ENCODE measurements around the gene TMEM131.
"Not testable (repeated sequence)": the region's sequence is repeated elsewhere in the genome, so short reads cannot be mapped to it uniquely, and the experiment has no call there.

The TMEM131 gene

GRCh38 chr2:97958184-97958583 is 37.6 kb downstream of the TMEM131 start (continued):
- TF ChIP-seq ZNF704 (tag by site-specific recombination; IDR thresholded peaks at IDR 0.05) (no peak), ZNF155 (tag by site-specific recombination; IDR thresholded peaks at IDR 0.05) (no peak), SP2 (tag by site-specific recombination; IDR thresholded peaks at IDR 0.05) (no peak), ZNF610 (tag by site-specific recombination; IDR thresholded peaks at IDR 0.05; ENCODE audit: borderline replicate concordance) (no peak), ZNF175 (tag by site-specific recombination; IDR thresholded peaks at IDR 0.05) (no peak), WT1 (tag by site-specific recombination; IDR thresholded peaks at IDR 0.05) (no peak), ZNF280D (tag by site-specific recombination; IDR thresholded peaks at IDR 0.05) (no peak), ZNF280C (tag by site-specific recombination; IDR thresholded peaks at IDR 0.05) (no peak)

- H3K4me1 ChIP-seq (ENCODE audit: control insufficient read depth, insufficient read depth, low read length) = no peaks in the 10 kb centered on the region; the same call in 1 of the 2 replicates
- POLR2A ChIA-PET = no interaction called here
- CTCF ChIA-PET = interaction anchor here (0.7 kb wide), 1 partner anchor 312 kb away, joined by 3 read pairs; no protein-coding TSS in a partner anchor
Observed at GRCh38 chr2:97957432-97958183, 38.1 kb downstream of the TMEM131 start.

GRCh38 chr2:97956753-97957152 is 39.0 kb downstream of the TMEM131 start:
- CTCF ChIA-PET; H3K4me1 ChIP-seq (ENCODE audit: control insufficient read depth, insufficient read depth, low read length); H3K36me3 ChIP-seq (ENCODE audit: control insufficient read depth in 2 of 2, insufficient read depth in 1 of 2, low read length in 2 of 2); H3K27ac ChIP-seq (ENCODE audit: extremely low read depth, low read depth, low read length); H3K4me3 ChIP-seq (ENCODE audit: low read depth, low read length); POLR2A ChIA-PET; H3K9me3 ChIP-seq (ENCODE audit: control insufficient read depth, insufficient read depth, low read depth, low read length): not testable (repeated sequence)

More at GRCh38 chr2:97957432-97958183, 38.1 kb downstream of the TMEM131 start:
- Histone ChIP-seq H3K9me3 (ENCODE audit: control insufficient read depth, insufficient read depth, low read depth, low read length) (no peaks in the 10 kb centered on the region), H3K27ac (ENCODE audit: extremely low read depth, low read depth, low read length) (no peak overlapping the region), H3K4me3 (ENCODE audit: low read depth, low read length) (no peak overlapping the region), H3K36me3 (ENCODE audit: control insufficient read depth in 2 of 2, insufficient read depth in 1 of 2, low read length in 2 of 2) (no peaks in the 10 kb centered on the region)
- no peak for TF ChIP-seq ZNF23 (tag by site-specific recombination; IDR thresholded peaks at IDR 0.05; ENCODE audit: borderline replicate concordance)
- peak; percentile 42 for TF ChIP-seq PRDM10 (tag by site-specific recombination; IDR thresholded peaks at IDR 0.05)

Measured in HEK293 (cell line).